Sigmoid colon (tissue), 4 donors: ENCODE measurements around the gene DTWD1.

Experiments
- CTCF ChIP-seq, 4 experiments: fragments of 450-650 bp in 3 of 4; fragments of 200-600 bp in 1 of 4; IDR thresholded peaks; one replicate each; pipeline ENCODE4 v1.5.1; 2016 to 2019; ENCODE audit warnings: antibody characterized with exemption in 4 of 4, mild to moderate bottlenecking in 3 of 4, moderate library complexity in 2 of 4
- POLR2A ChIP-seq, 2 donors: fragments of 450-650 bp; IDR thresholded peaks; one replicate each; pipeline ENCODE4 v1.6.1; 2016; ENCODE audit warnings: antibody characterized with exemption in 2 of 2, mild to moderate bottlenecking in 2 of 2, moderate library complexity in 2 of 2
- POLR2AphosphoS5 ChIP-seq, 4 donors: sonication (generic); formaldehyde crosslinking; IDR thresholded peaks; one replicate each; pipeline ENCODE4 v1.6.1; 2017; ENCODE audit warnings: antibody characterized with exemption in 4 of 4

DNA sequence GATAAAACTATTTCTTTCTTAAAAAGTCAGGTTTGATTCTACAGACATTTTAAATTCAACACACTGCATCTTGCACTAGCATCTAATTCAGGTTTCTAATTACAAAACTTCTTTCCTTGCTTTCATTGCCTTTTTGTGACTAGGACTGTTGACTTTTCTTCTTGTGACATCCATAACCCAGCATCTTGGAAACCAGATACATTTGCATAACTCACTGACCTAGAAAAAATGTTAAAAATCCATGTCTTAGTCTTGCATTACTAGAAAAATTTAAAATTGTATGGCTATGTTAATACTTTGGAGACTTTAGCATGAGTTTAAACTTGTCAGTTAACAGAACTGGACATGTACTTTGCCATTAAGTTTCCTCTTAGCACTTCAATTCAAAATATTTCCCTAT, 72.7 kb downstream of the DTWD1 start:
- no peak for TF ChIP-seq POLR2A (IDR thresholded peaks at IDR 0.05)
- TF ChIP-seq CTCF (IDR thresholded peaks at IDR 0.05), result no peak
- no peak for TF ChIP-seq POLR2AphosphoS5 (IDR thresholded peaks at IDR 0.05)
